NCI-H1694 (cell line): Measurements from ENCODE around the gene TRIM47.

Experiments used
- DNase-seq: peaks from one replicate; lab custom pipeline; 2025; lab: John Stamatoyannopoulos, UW

Gene TRIM47

GRCh38 chr17:75847614-75848522, 30.5 kb downstream of the TRIM47 start:
- DNase-seq = no peak

- no peak for DNase-seq
These were observed 31.4 kb downstream of the TRIM47 start for GRCh38 chr17:75846692-75847613.

GRCh38 chr17:75845933-75846691, 32.3 kb downstream of the TRIM47 start:
- no peak for DNase-seq

GRCh38 chr17:75845058-75845711, 33.2 kb downstream of the TRIM47 start:
- DNase-seq = peak; percentile 10

GRCh38 chr17:75844530-75845057, 33.8 kb downstream of the TRIM47 start:
- no peak for DNase-seq

GRCh38 chr17:75843577-75844529, 34.5 kb downstream of the TRIM47 start, which contains the start of gene UNC13D:
Gene UNC13D, minus strand, starts transcription at chr17:75844404. Its CDS starts 67 bp downstream, at chr17:75844337.
- DNase-seq = no peak

- DNase-seq = no peak
These were observed 35.3 kb downstream of the TRIM47 start for GRCh38 chr17:75842963-75843576.

- DNase-seq = no peak
These were observed 36.0 kb downstream of the TRIM47 start for GRCh38 chr17:75842411-75842810.

- no peak for DNase-seq
These were observed 37.6 kb downstream of the TRIM47 start for GRCh38 chr17:75840799-75841164.

GRCh38 chr17:75839942-75840798, 38.2 kb downstream of the TRIM47 start:
- no peak for DNase-seq

- DNase-seq = no peak
These were observed 40.0 kb downstream of the TRIM47 start for GRCh38 chr17:75838410-75838809.

GRCh38 chr17:75837899-75838298, 40.5 kb downstream of the TRIM47 start:
- no peak for DNase-seq

GRCh38 chr17:75836605-75837004, 41.8 kb downstream of the TRIM47 start:
- DNase-seq = no peak

- no peak for DNase-seq
These were observed 42.8 kb downstream of the TRIM47 start for GRCh38 chr17:75835654-75835987.

- DNase-seq = no peak
These were observed 43.3 kb downstream of the TRIM47 start for GRCh38 chr17:75834928-75835653.

- peak; percentile 43 for DNase-seq
These were observed 44.0 kb downstream of the TRIM47 start for GRCh38 chr17:75834279-75834920.

GRCh38 chr17:75832652-75833400, 45.6 kb downstream of the TRIM47 start:
- no peak for DNase-seq
